Mucosa of descending colon (tissue), 3 donors: ENCODE data around the gene SASH1. TPM values are rescaled to one million over a fixed set of nuclear protein-coding genes. Genes with fewer than 3 reads are reported as not detected.
"Not testable (repeated sequence)": the region's sequence is repeated elsewhere in the genome, so short reads cannot be mapped to it uniquely, and the experiment has no call there.

Experiments used
- ATAC-seq: fragments of 200-7000 bp; cut with Tn5 transposase; one replicate; pipeline ENCODE4 v1.9.1; 2020; ENCODE audit warnings: mild to moderate bottlenecking, moderate library complexity
- DNase-seq, 3 donors: peaks; one replicate each; pipeline ENCODE4 v3.0.0-alpha.2; 2020
- H3K36me3 ChIP-seq: fragments of 200-600 bp; one replicate; pipeline ENCODE4 v1.8.0; 2021; ENCODE audit warnings: low read depth, mild to moderate bottlenecking
- H3K4me1 ChIP-seq: fragments of 200-600 bp; one replicate; pipeline ENCODE4 v1.8.0; 2021; ENCODE audit warnings: low read depth, mild to moderate bottlenecking
- H3K4me3 ChIP-seq: fragments of 200-600 bp; one replicate; pipeline ENCODE4 v1.8.0; 2021; ENCODE audit warnings: mild to moderate bottlenecking
- H3K9me3 ChIP-seq: fragments of 200-600 bp; one replicate; pipeline ENCODE4 v1.8.0; 2021; ENCODE audit warnings: mild to moderate bottlenecking
- intact Hi-C, 2 donors: fragments of 100-400 bp; cut with DNase I in 1 of 2; cut with micrococcal nuclease in 1 of 2; formaldehyde crosslinking; loops; one replicate each; pipeline versions ENCODE4 v1.11.0 to v1.11.1; 2022; cut with DNase I, micrococcal nuclease
- total RNA-seq, 3 donors: library from RNA; stranded (reverse); fragmentation: NEBNext Ultra II Directional in 2 of 3; extraction: Animal tissue kit (Norgen Biotek cat#: 25700) in 2 of 3; gene quantifications; one replicate each; pipeline versions ENCODE4 v1.2.1 to v1.2.4, GENCODE V29; 2021 to 2023
- TF ChIP-seq, protein P1 (sequence below): fragments of 200-600 bp; IDR thresholded peaks from one replicate; pipeline ENCODE4 v1.8.0; 2022; ENCODE audit warnings: antibody characterized with exemption, mild to moderate bottlenecking
- donor health status: DM: no; HTN: no; CAD: no; lungs with moderate emphysema.
- donor health status: DM: no; HTN: no; CAD: no.
- donor health status: DM: no; HTN: yes; CAD: no.

Gene SASH1
- total RNA-seq, 3 donors from 2014 or later, result 20.5 to 47.3 (median 22.9) TPM

DNA sequence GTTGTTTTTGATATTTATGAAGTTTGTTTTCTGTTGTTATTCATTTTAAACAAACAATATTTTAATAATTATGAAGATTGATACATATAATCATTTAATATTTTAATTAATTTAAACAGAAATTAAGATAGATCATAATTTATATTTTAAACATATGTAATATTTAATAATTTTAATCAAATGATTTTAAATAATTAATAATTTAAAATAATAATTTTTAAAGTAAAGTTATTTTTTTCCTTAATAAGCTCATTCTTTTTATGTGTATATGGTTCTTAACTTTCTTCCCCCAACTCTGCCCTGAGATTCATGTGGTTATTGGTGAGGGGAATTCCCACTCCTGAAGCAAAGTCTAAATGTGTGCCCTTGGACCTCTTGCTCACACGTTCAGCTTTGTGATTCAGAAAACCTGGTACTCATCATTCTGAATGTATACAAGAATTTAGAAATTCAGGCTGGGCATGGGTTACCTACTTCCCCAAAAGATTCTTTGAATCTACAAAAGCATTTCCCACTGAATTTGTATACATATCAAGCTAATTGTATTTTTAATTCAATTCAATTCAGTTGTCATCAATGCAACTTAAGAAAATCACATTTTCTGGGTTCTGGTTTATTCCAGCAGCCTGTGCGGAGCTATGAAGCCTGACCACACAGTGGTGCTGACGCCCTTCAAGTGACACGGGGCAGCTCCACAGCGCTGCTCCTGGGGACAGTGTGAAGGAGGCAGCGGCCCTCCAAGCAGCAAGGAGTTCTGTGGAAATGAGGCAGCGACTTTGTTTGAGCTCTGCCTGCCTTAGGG lies 235.2 kb downstream of the SASH1 start:
- Histone ChIP-seq H3K9me3 (no peaks in the 10 kb centered on the region), H3K4me1 (no peaks in the 10 kb centered on the region), H3K4me3 (no peak overlapping the region), H3K36me3 (no peaks in the 10 kb centered on the region)
- TF ChIP-seq, protein P1, sequence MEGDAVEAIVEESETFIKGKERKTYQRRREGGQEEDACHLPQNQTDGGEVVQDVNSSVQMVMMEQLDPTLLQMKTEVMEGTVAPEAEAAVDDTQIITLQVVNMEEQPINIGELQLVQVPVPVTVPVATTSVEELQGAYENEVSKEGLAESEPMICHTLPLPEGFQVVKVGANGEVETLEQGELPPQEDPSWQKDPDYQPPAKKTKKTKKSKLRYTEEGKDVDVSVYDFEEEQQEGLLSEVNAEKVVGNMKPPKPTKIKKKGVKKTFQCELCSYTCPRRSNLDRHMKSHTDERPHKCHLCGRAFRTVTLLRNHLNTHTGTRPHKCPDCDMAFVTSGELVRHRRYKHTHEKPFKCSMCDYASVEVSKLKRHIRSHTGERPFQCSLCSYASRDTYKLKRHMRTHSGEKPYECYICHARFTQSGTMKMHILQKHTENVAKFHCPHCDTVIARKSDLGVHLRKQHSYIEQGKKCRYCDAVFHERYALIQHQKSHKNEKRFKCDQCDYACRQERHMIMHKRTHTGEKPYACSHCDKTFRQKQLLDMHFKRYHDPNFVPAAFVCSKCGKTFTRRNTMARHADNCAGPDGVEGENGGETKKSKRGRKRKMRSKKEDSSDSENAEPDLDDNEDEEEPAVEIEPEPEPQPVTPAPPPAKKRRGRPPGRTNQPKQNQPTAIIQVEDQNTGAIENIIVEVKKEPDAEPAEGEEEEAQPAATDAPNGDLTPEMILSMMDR, result peak; percentile 37
- ATAC-seq (peak; percentile 91), DNase-seq (peak; percentile 62 to 67 (median 66))
- intact Hi-C loops, result loop anchor here (5.0 to 10.0 kb wide), 2 partner anchors 369 to 377 kb away; no protein-coding TSS in a partner anchor

DNA sequence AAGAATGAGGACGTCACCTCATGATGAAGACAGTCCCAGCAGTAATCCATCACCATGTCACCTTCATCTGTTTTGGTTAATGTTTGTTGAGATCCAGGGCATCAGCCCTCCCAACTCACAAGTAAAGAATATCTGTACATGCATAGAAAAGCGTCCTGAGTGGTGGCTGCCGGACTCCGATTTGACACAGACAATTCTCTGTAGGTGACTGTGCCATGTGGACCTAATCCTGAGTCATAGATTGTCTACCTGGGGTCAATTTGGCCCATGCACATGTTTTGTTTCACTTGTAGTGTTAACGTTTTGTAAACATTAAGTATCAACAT lies 235.8 kb downstream of the SASH1 start:
- ATAC-seq (no peak), DNase-seq (no peak)
- no peak overlapping the region for H3K4me3 ChIP-seq
- TF ChIP-seq, protein P1, result no peak
- no peaks in the 10 kb centered on the region for H3K9me3 ChIP-seq
- intact Hi-C loops, result loop anchor here (5.0 to 10.0 kb wide), 2 partner anchors 369 to 376 kb away; no protein-coding TSS in a partner anchor
- H3K4me1 ChIP-seq, result no peaks in the 10 kb centered on the region
- no peaks in the 10 kb centered on the region for H3K36me3 ChIP-seq

DNA sequence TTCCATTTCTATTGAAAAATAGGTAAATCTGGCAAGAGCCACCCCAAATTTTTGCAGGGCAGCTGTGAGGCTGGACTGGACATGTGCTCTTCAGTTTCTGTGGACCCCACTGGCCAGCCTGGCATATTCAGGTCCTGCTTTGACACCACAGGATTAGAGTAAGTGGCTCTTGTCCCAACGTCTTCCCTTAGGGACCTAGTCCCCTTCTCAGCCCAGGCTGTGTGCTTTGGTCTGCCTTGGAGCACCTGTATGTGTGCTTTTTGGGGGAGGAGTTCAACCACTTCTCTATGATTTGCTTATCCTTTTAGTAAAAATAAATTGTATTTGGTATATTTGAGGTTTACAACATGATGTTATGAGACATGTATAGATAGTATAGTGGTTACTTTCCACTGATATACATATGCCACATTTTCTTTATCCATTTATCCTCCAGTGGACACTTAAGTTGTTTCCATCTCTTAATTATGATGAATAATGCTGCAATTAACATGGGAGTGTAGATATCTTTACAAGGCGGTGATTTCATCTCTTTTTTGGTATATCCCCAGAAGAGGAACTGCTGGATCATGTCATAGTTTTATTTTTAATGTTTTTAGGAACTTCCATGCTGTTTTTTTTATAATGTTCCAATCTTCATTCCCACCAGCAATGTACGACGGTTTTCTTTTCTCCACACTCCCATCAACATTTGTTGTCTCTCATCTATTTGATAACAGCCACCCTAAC lies 236.4 kb downstream of the SASH1 start:
- DNase-seq (no peak), ATAC-seq (no peak)
- H3K4me3 ChIP-seq, result no peak overlapping the region
- TF ChIP-seq, protein P1, result no peak
- H3K4me1 ChIP-seq, result no peaks in the 10 kb centered on the region
- H3K9me3 ChIP-seq, result no peaks in the 10 kb centered on the region
- H3K36me3 ChIP-seq, result no peaks in the 10 kb centered on the region
- intact Hi-C loops, result loop anchor here (5.0 to 10.0 kb wide), 2 partner anchors 368 to 376 kb away; no protein-coding TSS in a partner anchor

DNA sequence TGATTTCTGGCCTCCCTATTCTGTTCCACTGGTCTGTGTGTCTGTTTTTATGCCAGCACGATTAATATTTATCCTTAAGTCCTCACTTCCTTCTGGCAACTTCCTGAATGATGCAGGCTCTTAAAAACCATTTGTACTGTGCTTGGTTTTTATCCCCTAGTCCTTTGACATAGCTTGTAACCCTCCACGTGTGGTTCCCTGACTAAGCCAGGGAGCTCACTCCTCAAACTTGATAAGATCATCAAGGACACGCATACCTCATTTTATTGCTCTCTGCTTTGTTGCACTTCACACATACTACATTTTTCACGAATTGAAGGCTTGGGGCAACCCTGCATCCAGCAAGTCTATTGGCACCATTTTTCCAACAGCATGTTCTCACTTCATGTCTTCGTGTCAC lies 237.8 kb downstream of the SASH1 start:
- intact Hi-C loops, result no loop called here
- Histone ChIP-seq H3K4me3 (no peak overlapping the region), H3K4me1 (no peaks in the 10 kb centered on the region), H3K9me3 (no peaks in the 10 kb centered on the region), H3K36me3 (no peaks in the 10 kb centered on the region)
- TF ChIP-seq, protein P1, result no peak
- ATAC-seq (no peak), DNase-seq (no peak)

DNA sequence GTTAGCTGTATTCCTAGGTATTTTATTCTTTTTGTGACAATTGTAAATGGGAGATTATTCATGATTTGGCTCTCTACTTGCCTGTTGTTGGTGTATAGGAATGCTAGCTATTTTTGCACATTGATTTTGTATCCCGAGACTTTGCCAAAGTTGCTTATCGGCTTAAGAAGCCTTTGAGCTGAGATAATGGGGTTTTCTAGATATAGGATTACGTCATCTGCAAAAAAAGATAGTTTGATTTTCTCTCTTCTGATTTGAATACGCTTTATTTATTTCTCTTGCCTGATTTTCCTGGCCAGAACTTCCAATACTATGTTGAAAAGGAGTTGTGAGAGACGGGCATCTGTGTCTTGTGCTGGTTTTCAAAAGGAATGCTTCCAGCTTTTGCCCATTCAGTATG lies 241.0 kb downstream of the SASH1 start:
- Histone ChIP-seq H3K9me3 (no peaks in the 10 kb centered on the region), H3K36me3 (no peaks in the 10 kb centered on the region), H3K4me1 (no peaks in the 10 kb centered on the region), H3K4me3 (no peak overlapping the region)
- no peak for DNase-seq
- no peak for ATAC-seq
- intact Hi-C loops, result no loop called here
- TF ChIP-seq, protein P1, result no peak

DNA sequence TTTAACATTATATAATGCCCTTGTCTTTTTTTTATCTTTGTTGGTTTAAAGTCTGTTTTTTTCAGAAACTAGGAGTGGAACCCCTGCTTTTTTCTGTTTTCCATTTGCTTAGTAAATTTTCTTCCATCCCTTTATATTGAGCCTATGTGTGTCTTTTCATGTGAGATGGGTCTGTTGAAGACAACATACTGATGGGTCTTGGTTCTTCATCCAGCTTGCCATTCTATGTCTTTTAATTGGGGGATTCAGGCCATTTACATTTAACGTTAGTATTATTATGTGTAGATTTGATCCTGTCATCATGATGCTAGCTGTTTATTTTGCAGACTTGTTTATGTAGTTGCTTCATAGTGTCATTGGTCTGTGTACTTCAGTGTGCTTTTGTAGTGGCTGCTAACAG lies 243.0 kb downstream of the SASH1 start:
- H3K36me3 ChIP-seq, DNase-seq, intact Hi-C loops, H3K4me1 ChIP-seq, H3K9me3 ChIP-seq, ATAC-seq, H3K4me3 ChIP-seq: not testable (repeated sequence)
